SK-N-MC (cell line): ENCODE data around the gene ZDHHC11B.
"Not testable (repeated sequence)": the region's sequence is repeated elsewhere in the genome, so short reads cannot be mapped to it uniquely, and the experiment has no call there.

Experiments
- DNase-seq: peaks from one replicate; pipeline ENCODE4 v3.0.0-alpha.2; 2011; ENCODE audit warnings: low read depth, low spot score
- H3K27ac ChIP-seq: fragments of 200-600 bp; sonication (generic); 2 replicates; pipeline ENCODE4 v1.5.1; 2016; ENCODE audit warnings: mixed run types
- H3K36me3 ChIP-seq: fragments of 200-600 bp; sonication (generic); 2 replicates; pipeline ENCODE4 v1.6.1; 2017; ENCODE audit warnings: antibody characterized with exemption, low read length, mixed read lengths; ENCODE audit not compliant: insufficient read depth
- H3K4me3 ChIP-seq: fragments of 200-600 bp; sonication (generic); 2 replicates; pipeline ENCODE4 v1.5.1; 2016
- H3K9ac ChIP-seq: fragments of 200-600 bp; sonication (generic); 2 replicates; pipeline ENCODE4 v1.8.0; 2017; ENCODE audit warnings: mixed run types, mixed read lengths; ENCODE audit not compliant: insufficient read length
- H3K9me3 ChIP-seq: fragments of 200-600 bp; sonication (generic); 2 replicates; pipeline ENCODE4 v1.6.1; 2017; ENCODE audit warnings: low read depth, mild to moderate bottlenecking, antibody characterized with exemption, low read length, moderate library complexity, mixed read lengths
- EZH2 ChIP-seq: fragments of 200-600 bp; sonication (generic); IDR thresholded peaks from one replicate; pipeline ENCODE4 v1.6.1; 2017; ENCODE audit warnings: antibody characterized with exemption
- FOXP2 ChIP-seq: optimal IDR thresholded peaks from 2 replicates; pipeline ENCODE3; 2011; ENCODE audit warnings: mild to moderate bottlenecking, moderate library complexity; ENCODE audit not compliant: insufficient read depth; ENCODE audit errors: extremely low read length, control extremely low read depth
- POLR2AphosphoS5 ChIP-seq: IDR thresholded peaks from 2 replicates; pipeline ENCODE4 v1.6.1; 2012; ENCODE audit warnings: mild to moderate bottlenecking, low read depth, low read length, borderline replicate concordance

ZDHHC11B gene

GRCh38 chr5:765948-766631 is 18.4 kb downstream of the ZDHHC11B start:
- Histone ChIP-seq H3K27ac (no peak overlapping the region), H3K9ac (no peak overlapping the region), H3K4me3 (no peak overlapping the region), H3K9me3 (no peaks in the 10 kb centered on the region), H3K36me3 (no peaks in the 10 kb centered on the region)
- DNase-seq, result no peak
- TF ChIP-seq POLR2AphosphoS5 (no peak), FOXP2 (no peak), EZH2 (no peak)

- DNase-seq, result no peak
- no peaks in the 10 kb centered on the region for H3K9me3 ChIP-seq
- H3K4me3 ChIP-seq, result no peak overlapping the region
- no peak overlapping the region for H3K27ac ChIP-seq
- H3K36me3 ChIP-seq, result no peaks in the 10 kb centered on the region
- TF ChIP-seq EZH2 (no peak), POLR2AphosphoS5 (no peak), FOXP2 (no peak)
- no peak overlapping the region for H3K9ac ChIP-seq
Observed at GRCh38 chr5:763998-764781, 20.3 kb downstream of the ZDHHC11B start.

GRCh38 chr5:763397-763796 is 21.1 kb downstream of the ZDHHC11B start:
- no peak for DNase-seq
- Histone ChIP-seq H3K27ac (no peak overlapping the region), H3K36me3 (no peaks in the 10 kb centered on the region), H3K9ac (no peak overlapping the region), H3K9me3 (no peaks in the 10 kb centered on the region), H3K4me3 (no peak overlapping the region)
- TF ChIP-seq POLR2AphosphoS5 (no peak), FOXP2 (no peak)

- H3K9me3 ChIP-seq, H3K4me3 ChIP-seq, H3K36me3 ChIP-seq, H3K27ac ChIP-seq, H3K9ac ChIP-seq, DNase-seq: not testable (repeated sequence)
Observed at GRCh38 chr5:762996-763395, 21.5 kb downstream of the ZDHHC11B start.

- TF ChIP-seq EZH2, result no peak
- no peak for TF ChIP-seq POLR2AphosphoS5
- no peak for TF ChIP-seq FOXP2
- no peak for DNase-seq
- H3K9me3 ChIP-seq, result no peaks in the 10 kb centered on the region
- no peak overlapping the region for H3K4me3 ChIP-seq
- no peak overlapping the region for H3K27ac ChIP-seq
- no peak overlapping the region for H3K9ac ChIP-seq
- H3K36me3 ChIP-seq, result no peaks in the 10 kb centered on the region
Observed at GRCh38 chr5:761854-762710, 22.4 kb downstream of the ZDHHC11B start.

- H3K9ac ChIP-seq, result no peak overlapping the region
- H3K36me3 ChIP-seq, result no peaks in the 10 kb centered on the region
- no peaks in the 10 kb centered on the region for H3K9me3 ChIP-seq
- no peak for DNase-seq
- no peak overlapping the region for H3K27ac ChIP-seq
- TF ChIP-seq EZH2, result no peak
- no peak for TF ChIP-seq POLR2AphosphoS5
- TF ChIP-seq FOXP2, result no peak
- no peak overlapping the region for H3K4me3 ChIP-seq
Observed at GRCh38 chr5:761059-761771, 23.3 kb downstream of the ZDHHC11B start.

- TF ChIP-seq EZH2, result no peak
- TF ChIP-seq FOXP2, result no peak
- TF ChIP-seq POLR2AphosphoS5, result no peak
- no peak overlapping the region for H3K27ac ChIP-seq
- DNase-seq, result no peak
Observed at GRCh38 chr5:760363-761058, 24.0 kb downstream of the ZDHHC11B start.

GRCh38 chr5:759781-760362 is 24.7 kb downstream of the ZDHHC11B start:
- H3K36me3 ChIP-seq, result no peaks in the 10 kb centered on the region

More at GRCh38 chr5:760363-761058, 24.0 kb downstream of the ZDHHC11B start:
- H3K9me3 ChIP-seq, result no peaks in the 10 kb centered on the region
- H3K9ac ChIP-seq, result no peak overlapping the region
- no peak overlapping the region for H3K4me3 ChIP-seq
- no peaks in the 10 kb centered on the region for H3K36me3 ChIP-seq

More at GRCh38 chr5:759781-760362, 24.7 kb downstream of the ZDHHC11B start:
- no peak for TF ChIP-seq FOXP2
- TF ChIP-seq EZH2, result no peak
- no peak for TF ChIP-seq POLR2AphosphoS5
- Histone ChIP-seq H3K4me3 (no peak overlapping the region), H3K9ac (no peak overlapping the region), H3K27ac (no peak overlapping the region), H3K9me3 (no peaks in the 10 kb centered on the region)
- no peak for DNase-seq
